SKM-1 treated with dmso at 0.1 percent for 144 hours (cell line): ENCODE measurements around the gene ZFHX3.

Experiments used
- DNase-seq: peaks from one replicate; lab custom pipeline; 2025; ENCODE audit not compliant: unreplicated experiment; lab: John Stamatoyannopoulos, UW

ZFHX3 gene

GRCh38 chr16:73057291-73058210, 9.6 kb upstream of the ZFHX3 start:
- DNase-seq: no peak

GRCh38 chr16:73056921-73057290, 9.0 kb upstream of the ZFHX3 start:
- no peak for DNase-seq

GRCh38 chr16:73056448-73056847, 8.5 kb upstream of the ZFHX3 start:
- DNase-seq: no peak

GRCh38 chr16:73054813-73055482, 7.0 kb upstream of the ZFHX3 start:
- no peak for DNase-seq

- no peak for DNase-seq
Measured at GRCh38 chr16:73054498-73054812, 6.5 kb upstream of the ZFHX3 start.

GRCh38 chr16:73054125-73054484, 6.2 kb upstream of the ZFHX3 start:
- DNase-seq: no peak

- no peak for DNase-seq
Measured at GRCh38 chr16:73053364-73054124, 5.6 kb upstream of the ZFHX3 start.

- DNase-seq: no peak
Measured at GRCh38 chr16:73053038-73053363, 5.1 kb upstream of the ZFHX3 start.

- DNase-seq: no peak
Measured at GRCh38 chr16:73052576-73052975, 4.6 kb upstream of the ZFHX3 start.

- no peak for DNase-seq
Measured at GRCh38 chr16:73051961-73052360, 4.0 kb upstream of the ZFHX3 start.

GRCh38 chr16:73051226-73051625, 3.3 kb upstream of the ZFHX3 start:
- no peak for DNase-seq

- DNase-seq: no peak
Measured at GRCh38 chr16:73050201-73051099, 2.5 kb upstream of the ZFHX3 start.

GRCh38 chr16:73049511-73049910, 1.6 kb upstream of the ZFHX3 start:
- DNase-seq: no peak

- no peak for DNase-seq
Measured at GRCh38 chr16:73049091-73049490, 1.2 kb upstream of the ZFHX3 start.

- no peak for DNase-seq
Measured at GRCh38 chr16:73048292-73049080, 558 bp upstream of the ZFHX3 start.

- no peak for DNase-seq
Measured at GRCh38 chr16:73047221-73047535, 750 bp downstream of the ZFHX3 start.

- no peak for DNase-seq
Measured at GRCh38 chr16:73046849-73047214, 1.1 kb downstream of the ZFHX3 start.

- no peak for DNase-seq
Measured at GRCh38 chr16:73046202-73046848, 1.6 kb downstream of the ZFHX3 start.

- no peak for DNase-seq
Measured at GRCh38 chr16:73043828-73044467, 4.0 kb downstream of the ZFHX3 start.

- DNase-seq: no peak
Measured at GRCh38 chr16:73042807-73043206, 5.1 kb downstream of the ZFHX3 start.
